SK-N-DZ (cell line): Measurements from ENCODE around the gene CALML3.

Experiments
- DNase-seq: peaks from one replicate; pipeline ENCODE4 v3.0.0-alpha.2; 2015; ENCODE audit warnings: low spot score

CALML3 gene

GRCh38 chr10:5525561-5526341 lies 990 bp downstream of the CALML3 start:
- DNase-seq, result no peak

GRCh38 chr10:5526691-5527331 lies 2.0 kb downstream of the CALML3 start:
- no peak for DNase-seq

DNA sequence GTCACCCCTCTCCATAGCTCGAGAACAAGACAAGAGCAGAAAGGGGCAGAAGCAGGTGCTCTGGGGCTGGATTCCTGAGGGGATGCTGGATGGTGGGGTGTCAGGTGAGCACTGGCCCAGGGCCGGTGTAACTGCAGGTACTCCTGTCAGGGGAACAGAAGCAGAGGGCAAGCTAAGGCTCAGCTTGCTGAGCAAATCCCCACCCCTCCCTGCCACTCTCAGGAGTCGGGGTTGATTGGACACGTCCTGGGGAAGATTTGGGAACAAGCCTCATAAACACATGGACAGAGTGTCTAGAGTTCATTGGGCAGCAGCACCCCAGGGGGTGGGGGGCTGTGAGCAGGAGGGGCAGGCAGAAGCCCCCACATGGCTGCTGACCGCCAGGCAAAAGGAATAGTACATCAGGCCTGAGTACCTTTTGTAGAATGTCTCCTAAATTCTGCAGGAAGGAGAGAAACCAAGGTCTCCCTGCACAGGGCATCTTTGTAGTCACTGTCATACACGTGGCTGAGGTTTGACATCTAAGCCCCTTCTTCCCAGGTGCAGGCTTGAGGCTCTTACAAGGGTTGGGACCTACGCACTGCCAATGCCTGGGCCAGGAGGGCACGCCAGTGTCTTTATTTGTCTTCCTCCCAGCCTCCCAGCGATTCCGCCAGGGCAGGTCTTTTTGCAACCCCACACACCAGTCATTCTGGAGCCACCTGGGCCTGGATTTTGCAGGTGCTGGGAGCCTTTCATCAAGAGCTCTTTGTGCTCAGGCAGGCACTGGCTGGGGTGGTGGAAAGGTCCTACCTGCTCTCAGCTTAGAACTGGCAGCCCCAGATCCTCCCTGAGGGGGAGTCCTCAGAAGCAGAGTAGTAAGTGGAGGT lies 2.8 kb downstream of the CALML3 start:
- DNase-seq, result no peak

DNA sequence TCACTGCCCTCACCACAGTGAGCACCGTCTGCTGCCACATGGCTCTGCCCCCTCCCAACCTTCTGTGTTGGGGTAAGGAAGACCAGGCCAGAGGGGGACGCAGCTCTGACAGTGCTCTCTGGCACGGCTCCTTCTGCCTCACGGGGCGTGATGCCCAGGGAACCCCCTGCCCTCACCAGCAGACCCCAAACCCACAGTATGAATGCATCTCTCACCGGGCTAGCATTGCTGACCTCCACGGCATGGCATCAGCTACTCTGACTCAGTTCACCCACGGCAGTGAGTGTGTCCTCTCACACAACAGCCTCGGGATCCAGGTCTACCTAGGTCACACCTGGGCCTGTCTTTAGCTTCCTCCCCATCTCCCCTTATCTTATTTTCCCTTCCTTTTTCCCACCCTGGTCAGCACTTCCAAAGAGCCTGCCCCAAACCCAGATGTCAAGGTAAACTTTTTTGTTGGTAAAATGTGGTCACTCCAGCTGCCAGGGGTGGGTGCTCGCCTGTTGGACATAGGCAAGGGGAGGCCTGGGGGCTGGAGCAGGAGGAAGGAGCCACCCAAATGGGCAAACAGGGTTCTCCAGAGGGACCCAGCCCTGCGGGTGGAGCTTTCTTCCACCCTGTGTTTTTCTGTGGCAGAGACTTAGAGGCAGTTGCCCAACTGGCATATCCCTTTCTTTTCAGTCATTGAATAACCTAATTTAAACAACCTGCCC lies 4.4 kb downstream of the CALML3 start:
- DNase-seq, result no peak

GRCh38 chr10:5529702-5530411 lies 5.1 kb downstream of the CALML3 start:
- no peak for DNase-seq

DNA sequence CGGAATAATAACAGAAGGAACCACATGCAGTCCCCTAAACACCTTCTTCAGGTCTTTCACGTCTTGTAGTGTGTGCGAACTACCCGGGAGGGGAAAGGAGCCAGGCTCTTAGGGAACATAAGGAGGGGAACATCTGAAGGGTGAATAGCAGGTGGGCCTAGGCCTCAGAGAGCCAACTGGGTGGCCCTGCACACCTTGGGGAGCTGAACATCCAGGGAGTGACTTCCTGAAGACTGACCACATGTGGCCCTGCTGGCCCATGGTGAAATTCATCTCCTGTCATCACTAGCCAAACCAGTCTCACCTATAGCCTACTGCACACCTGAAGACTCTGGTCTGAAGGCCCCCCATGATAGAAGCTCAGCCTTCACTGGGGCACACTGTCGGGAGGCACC lies 5.6 kb downstream of the CALML3 start:
- no peak for DNase-seq

GRCh38 chr10:5530846-5531557 lies 6.2 kb downstream of the CALML3 start:
- no peak for DNase-seq

- DNase-seq, result no peak
These were observed 7.0 kb downstream of the CALML3 start for GRCh38 chr10:5531558-5532306.

DNA sequence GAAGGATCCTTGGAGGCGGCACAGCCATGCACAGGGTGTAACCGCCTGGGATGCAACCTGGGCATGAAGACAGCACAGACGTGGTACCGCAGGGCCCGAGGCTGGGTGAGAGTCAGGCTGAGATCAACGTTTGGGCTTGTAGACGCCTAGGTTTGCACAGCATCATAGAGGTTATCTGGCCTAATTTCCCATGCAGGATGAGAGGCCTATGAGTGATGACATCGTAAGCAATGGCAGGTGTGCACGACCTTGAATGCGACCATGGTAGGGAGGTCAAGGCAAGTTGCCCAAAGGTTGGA lies 7.5 kb downstream of the CALML3 start:
- DNase-seq, result no peak

GRCh38 chr10:5532618-5533097 lies 7.9 kb downstream of the CALML3 start:
- DNase-seq, result no peak

- DNase-seq, result no peak
These were observed 8.5 kb downstream of the CALML3 start for GRCh38 chr10:5533098-5533731.

- no peak for DNase-seq
These were observed 9.5 kb downstream of the CALML3 start for GRCh38 chr10:5534051-5534821.

GRCh38 chr10:5534880-5535856 lies 10.4 kb downstream of the CALML3 start:
- DNase-seq, result no peak

DNA sequence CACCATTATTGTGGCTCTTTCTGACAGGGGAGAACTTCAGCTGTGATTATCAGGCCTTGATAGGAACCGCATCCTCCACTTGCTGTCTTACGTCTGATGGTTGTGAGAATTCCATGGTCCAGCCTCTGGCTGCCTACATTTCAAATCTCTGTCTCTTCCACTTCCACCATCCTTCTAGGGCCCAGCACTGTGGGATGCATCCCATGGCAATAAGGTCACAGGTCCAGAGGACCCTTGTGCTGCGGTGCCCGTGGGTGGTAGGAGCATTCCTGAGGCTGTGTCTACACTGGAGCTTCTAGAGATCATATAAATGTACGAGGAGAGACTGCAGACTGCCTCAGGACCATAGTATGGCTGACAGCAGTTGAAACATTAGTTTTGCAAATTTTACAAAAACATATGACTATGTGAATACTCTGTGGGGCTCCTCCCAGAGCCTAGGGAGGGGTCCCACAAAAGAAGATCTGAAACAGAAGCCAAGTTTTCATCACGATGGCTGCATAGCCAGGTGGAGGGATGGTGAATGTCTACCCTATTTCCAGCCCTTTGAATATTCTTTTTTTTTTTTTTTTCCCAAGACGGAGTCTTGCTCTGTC lies 11.8 kb downstream of the CALML3 start:
- DNase-seq, result no peak

DNA sequence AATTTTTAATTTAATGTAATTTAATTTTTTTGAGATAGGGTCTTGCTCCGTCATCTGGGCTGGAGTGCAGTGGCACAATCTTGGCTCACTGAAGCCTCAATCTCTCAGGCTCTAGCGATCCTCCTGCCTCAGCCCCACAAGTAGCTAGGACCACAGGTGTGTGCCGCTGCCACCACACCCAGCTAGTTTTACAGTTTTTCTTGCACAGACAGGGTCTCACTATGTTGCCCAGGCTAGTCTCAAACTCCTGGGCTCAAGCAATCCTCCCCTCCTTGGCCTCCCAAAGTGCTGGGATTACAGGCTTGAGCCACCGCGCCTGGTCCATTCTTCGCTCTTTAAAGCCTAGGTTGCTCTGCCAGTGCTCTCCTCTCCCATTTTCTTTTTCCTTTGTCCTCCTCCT lies 12.9 kb downstream of the CALML3 start:
- no peak for DNase-seq

DNA sequence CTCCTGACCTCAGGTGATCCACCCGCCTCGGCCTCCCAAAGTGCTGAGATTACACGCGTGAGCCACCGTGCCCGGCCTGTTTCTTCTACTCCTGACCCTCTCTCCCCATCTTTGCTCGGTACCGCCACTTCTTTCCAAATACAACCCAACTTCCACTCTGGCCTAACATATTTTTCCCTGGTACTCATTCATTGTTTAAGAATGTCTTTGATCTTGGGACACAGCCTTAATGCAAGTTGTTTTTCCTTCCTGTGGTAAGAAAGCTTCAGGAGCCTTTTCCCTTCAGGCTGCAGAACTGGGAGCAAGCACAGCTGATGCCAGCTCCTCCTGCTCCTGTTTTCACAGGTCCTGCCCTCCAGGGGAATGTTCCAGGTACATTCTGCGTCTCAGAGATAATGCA lies 13.7 kb downstream of the CALML3 start:
- DNase-seq, result no peak
